ENCODE data around the gene SLC25A23. TPM values are rescaled to one million over a fixed set of nuclear protein-coding genes. Genes with fewer than 3 reads are reported as not detected.

Gene SLC25A23
- total RNA-seq: 13.4 and 34.4 TPM in 2 replicates

DNA sequence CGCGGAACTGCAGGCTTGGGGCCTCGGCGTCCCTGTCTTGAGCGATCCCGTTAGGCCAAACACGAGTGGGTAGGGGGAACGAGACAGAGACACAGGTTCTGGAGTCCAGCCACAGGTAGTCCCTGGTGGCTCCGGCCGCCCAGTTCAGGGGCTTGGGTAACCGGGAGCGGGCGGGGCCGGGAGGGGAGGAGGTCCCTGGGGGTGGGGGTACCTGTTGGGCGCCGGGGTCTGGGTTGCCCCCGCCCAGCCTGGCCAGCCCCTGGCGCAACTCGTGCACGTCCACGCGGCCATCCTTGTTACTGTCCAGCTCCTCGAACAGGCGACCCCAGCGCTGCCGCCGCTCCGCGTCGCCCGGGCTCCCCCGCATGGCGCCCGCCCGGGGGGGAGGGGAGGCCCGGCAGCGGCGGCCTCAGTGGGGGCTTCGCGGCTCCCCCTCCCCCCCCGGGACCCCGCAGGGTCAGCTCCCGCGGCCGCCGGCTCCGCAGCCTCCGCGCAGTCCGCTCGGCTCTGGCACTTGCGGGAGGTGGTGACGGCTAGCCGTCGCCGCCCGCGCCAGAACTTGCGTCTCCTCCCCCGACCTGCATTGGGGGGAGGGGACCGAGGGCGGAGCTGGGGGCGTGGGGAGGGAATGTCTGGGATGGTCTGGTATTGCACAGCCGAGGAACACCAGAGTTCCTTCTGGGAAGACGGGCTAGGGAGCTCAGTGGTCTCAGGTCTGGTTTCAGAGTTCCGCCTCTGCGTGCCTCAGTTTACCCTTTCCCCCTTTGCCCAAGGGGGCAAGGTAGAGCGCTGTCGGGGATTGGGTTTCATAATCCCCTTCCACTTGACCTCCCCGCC lies at the start of gene SLC25A23:
Gene SLC25A23 (minus strand): TSS at position 531 of the 837 bp plus-strand sequence. CDS start 164 bp downstream, at position 367.

DNA sequence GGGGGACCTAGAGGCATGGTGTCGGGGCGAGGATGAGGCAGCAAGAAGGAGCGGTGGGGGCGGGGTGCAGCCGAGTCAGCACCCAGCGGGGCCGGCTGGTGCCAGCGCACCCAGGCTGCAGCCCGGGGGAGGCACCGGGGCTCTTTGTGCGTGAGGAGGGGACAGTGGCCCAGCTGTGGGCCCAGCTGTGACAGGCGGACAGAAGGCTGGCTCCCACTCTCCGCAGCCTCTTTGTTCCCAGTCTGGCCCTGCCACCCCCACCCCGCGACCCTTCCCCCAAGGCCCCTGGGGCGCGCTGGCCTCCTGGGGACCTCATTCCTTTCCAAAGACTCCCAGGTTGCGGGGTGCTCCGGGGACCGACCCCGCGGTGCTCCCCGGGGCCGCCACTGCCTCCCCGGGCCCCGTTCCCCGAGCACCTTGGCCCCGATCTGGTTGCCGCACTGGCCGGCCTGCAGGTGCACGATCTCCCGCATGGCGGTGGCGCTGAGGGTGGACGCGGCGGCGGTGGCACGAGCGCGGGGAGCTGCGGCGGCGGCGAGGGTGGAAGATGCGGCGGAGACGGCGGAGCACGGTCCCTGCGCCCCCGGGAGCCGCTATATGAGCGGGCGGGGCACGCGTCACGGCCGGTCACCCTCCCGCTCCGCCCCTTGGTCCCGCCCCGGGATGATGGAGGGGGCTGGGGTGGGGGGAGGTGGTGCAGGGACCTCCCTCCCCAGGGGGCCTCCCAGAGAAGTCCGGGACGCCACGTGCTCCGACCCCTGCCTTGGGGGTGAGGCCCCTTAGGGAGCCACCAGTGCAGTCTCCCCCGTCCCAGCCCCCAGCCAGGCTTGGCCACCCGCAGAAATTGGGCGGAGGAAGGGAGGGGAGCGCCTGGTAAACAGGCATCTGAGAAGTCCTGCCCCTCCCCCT lies 42.4 kb upstream of the SLC25A23 start, which contains the start of gene TUBB4A:
Gene TUBB4A (minus strand): TSS at position 570 of the 909 bp plus-strand sequence. CDS start 97 bp downstream, at position 473.

DNA sequence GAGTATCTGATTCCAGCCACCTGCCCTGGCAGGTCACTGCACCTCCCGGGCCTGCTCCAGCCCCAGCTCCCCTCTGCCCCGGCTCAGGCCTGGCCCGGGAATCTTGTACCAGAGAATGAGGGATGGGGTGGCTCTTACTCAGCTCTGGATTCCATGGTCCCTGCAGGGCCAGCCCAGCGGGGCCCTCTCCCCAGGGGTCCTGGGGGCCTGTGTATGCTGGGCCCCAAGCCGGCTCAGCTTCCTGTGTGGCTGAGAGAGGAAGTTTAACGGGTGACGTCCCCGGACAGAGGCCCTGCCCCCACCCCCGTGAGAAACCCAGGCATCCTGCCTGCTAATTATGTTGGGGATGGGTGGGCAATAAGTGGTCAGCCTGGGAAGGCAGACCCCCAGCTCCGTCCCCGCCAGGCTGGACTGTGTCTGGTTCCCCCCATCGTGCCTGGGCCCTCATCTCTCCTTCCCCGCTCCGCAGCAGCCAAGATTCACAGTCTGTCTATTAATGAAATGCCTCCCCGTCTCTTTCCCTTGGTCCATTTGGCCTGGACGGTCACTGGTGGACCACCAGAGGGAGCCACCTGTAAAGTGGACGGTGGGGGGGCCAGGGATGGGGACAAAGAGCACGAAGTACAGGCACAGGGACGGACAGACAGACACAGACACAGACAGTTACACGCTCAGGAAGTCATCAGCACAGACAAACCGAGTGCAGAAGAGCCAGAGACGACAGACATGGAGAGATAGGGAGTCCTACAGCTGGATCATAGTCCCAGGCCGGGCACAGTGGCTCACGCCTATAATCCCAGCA lies 22.1 kb upstream of the SLC25A23 start, which contains the start of gene DENND1C:
Gene DENND1C (minus strand): TSS at position 247 of the 802 bp plus-strand sequence. CDS start 92 bp downstream, at position 155.

DNA sequence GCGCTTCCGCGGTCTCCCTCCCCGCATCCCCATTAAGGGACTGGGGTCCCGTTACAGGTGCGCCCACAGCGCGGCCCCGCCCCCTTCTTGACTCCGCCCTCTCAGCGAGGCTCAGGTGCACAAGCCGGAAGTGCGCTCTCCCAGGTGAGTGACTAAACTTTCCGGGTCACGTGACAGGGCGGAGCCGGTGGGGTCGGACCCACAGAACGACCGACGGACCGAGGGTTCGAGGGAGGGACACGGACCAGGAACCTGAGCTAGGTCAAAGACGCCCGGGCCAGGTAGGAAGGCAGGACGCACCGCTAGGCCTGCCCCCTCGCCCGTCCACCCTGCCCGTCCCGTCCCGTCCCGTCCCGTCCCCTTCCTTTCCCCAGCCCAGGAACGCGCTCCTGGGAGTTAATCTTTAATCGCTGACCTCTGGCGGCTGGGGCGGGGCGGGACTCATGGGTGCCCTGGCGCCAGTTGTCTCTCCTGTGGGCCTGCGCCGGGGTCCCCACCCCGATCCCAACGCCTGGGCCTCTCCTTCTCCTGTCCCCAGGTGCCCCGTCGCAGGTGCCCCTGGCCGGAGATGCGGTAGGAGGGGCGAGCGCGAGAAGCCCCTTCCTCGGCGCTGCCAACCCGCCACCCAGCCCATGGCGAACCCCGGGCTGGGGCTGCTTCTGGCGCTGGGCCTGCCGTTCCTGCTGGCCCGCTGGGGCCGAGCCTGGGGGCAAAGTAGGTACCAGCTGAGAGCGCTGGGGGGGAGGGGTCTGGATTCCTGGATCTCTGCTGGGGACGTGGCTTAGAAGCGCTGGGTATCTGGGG lies 4.7 kb upstream of the SLC25A23 start, which contains the start of gene CRB3:
Gene CRB3 (plus strand): TSS at position 202 of the 804 bp plus-strand sequence. CDS start 431 bp downstream, at position 633.

DNA sequence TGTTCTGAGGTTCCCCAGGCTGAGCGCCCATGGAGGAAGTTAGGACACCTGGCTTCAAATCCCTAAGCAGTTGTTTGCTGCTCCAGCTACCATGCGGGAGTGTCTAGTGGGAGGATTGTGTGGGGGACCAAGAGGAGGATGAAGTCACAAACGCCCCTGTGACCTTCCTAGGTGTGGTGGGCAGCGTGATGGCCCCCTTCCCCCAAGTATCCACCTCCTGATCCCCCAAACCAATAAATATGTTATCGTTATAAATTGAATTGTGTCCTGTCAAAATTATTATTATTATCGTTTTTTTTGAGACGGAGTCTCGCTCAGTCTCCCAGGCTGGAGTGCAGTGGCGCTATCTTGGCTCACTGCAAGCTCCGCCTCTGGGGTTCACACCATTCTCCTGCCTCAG lies 25.9 kb downstream of the SLC25A23 start, which contains the start of gene SLC25A41:
Gene SLC25A41 (minus strand): TSS at position 101 of the 400 bp plus-strand sequence. CDS start 70 bp downstream, at position 31.

DNA sequence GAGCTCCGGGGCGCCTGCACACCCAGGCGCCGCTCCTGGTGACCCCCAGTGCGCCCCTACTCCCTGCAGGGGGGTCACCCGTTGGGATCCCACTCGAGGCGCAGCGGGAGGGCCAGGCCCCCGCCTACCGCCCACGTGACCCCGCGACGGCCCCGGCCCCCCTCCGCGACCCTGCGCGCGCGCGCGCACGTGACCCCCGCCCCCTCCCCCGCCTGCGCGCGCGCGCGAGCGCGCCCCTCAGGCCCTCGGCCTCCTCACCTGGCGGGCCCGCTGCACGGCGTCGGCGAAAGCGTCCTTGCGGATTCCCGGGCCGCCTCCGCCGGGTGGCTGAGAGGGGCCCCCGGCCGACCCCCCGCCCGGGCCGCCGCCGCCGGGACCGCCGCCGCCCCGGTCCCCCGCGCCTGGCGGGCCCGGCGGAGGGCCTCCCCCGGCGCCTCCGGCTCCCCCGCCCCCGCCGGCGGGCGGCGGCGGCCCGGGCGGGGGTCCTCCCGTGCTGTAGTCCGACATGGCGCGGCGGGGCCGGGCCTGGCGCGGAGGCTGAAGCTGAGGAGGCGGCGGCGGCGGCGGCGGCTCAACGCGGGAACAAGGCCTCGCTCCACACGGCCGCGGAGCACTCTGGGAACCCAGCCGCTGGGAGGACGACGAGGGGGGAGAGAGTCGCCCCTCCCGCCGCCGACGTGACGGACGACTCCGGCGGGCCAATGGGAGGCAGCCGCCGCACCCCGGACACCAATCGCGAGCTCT lies 35.2 kb downstream of the SLC25A23 start, which contains the start of gene KHSRP:
Gene KHSRP (minus strand): TSS at position 617 of the 744 bp plus-strand sequence. CDS start 110 bp downstream, at position 507.

DNA sequence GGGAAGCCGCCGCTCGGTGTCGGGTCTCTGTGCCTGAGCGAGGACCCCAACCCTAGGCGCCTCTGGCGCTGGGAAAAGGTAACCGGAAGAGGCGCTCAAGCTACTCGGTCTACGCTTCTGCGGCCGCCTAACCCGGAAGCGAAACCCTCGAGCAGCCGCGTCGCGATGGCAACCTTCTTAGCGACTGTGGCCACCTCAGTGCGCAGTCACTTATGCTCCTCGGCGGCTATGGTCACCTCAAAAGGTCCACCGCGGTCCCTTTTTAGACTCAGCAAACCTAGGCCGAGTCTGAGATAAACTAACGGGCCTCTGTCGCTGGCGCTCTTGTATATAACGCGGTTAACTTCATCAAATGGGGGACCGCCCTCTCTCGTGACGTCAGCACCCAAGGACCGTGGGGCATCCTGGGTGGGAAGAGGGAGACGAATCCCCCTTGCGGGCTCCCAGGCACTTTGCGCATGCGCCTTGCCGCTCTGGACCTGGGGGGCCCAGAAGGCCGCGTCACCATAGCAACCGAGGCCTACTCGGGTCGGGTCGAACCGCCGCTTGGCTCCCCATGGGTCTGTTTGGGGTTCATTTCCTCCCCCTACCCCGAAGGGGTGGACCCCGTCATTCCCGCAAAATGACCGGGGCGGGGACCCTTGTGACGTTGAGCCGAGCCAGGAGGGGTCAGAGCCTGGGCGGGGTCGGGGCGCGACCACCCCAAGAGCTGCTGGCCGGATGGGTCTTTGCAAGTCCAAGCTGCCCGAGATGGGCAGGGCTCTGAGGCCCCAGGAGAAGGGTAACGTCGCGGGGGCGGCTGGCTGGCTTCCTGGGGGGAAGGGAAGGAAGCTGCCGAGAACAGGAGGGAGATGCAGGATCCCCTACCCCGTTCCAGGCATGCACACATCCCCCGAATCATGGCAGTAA lies 66.3 kb downstream of the SLC25A23 start, which contains the start of gene GTF2F1:
Gene GTF2F1 (minus strand): TSS at position 91 of the 909 bp plus-strand sequence. CDS start 169 bp downstream, outside the sequence.

Other genes with a start within 250 kb of the SLC25A23 start
- gene MLLT1, start 179.8 kb downstream of the SLC25A23 start, total RNA-seq: 3.9 and 6.1 TPM in 2 replicates
- gene ACER1, start 126.2 kb downstream of the SLC25A23 start, total RNA-seq: not detected in 2 replicates
- gene CLPP, start 98.3 kb downstream of the SLC25A23 start, total RNA-seq: 38.1 and 76.7 TPM in 2 replicates
- 47.7 and 58.6 TPM in 2 replicates for gene ALKBH7, start 87.0 kb downstream of the SLC25A23 start, total RNA-seq
- gene PSPN, start 83.9 kb downstream of the SLC25A23 start, total RNA-seq: 0.96 and 1.1 TPM in 2 replicates
- gene GTF2F1, start 66.6 kb downstream of the SLC25A23 start, total RNA-seq: 38.3 and 63.6 TPM in 2 replicates
- 54.7 and 131 TPM in 2 replicates for gene KHSRP, start 35.0 kb downstream of the SLC25A23 start, total RNA-seq
- gene SLC25A41, start 26.0 kb downstream of the SLC25A23 start, total RNA-seq: not detected in 2 replicates
- gene CRB3, start 4.5 kb upstream of the SLC25A23 start, total RNA-seq: 0.28 TPM in 1 of 2 replicates, not detected in the other
- gene DENND1C, start 22.0 kb upstream of the SLC25A23 start, total RNA-seq: not detected in 2 replicates
- gene TUBB4A, start 42.5 kb upstream of the SLC25A23 start, total RNA-seq: 1.1 TPM in 1 of 2 replicates, not detected in the other
- gene TNFSF9, start 71.2 kb upstream of the SLC25A23 start, total RNA-seq: 0.19 and 1.1 TPM in 2 replicates
- not detected in 2 replicates for gene CD70, start 131.4 kb upstream of the SLC25A23 start, total RNA-seq
- under 0.01 and 0.56 TPM in 2 replicates for gene TNFSF14, start 210.4 kb upstream of the SLC25A23 start, total RNA-seq